ENCODE data around the gene MSN.

Gene MSN

GRCh38 chrX:65674204-65674893 is 6.9 kb downstream of the MSN start:
- no peak for DNase-seq

GRCh38 chrX:65677954-65678469 is 10.6 kb downstream of the MSN start:
- DNase-seq, result no peak

- no peak for DNase-seq
Observed at GRCh38 chrX:65679071-65679540, 11.7 kb downstream of the MSN start.

- no peak for DNase-seq
Observed at GRCh38 chrX:65681810-65682209, 14.4 kb downstream of the MSN start.

GRCh38 chrX:65685112-65685511 is 17.7 kb downstream of the MSN start:
- no peak for DNase-seq

- DNase-seq, result no peak
Observed at GRCh38 chrX:65686236-65686635, 18.8 kb downstream of the MSN start.

GRCh38 chrX:65687367-65687766 is 19.9 kb downstream of the MSN start:
- no peak for DNase-seq

- no peak for DNase-seq
Observed at GRCh38 chrX:65688403-65688871, 21.0 kb downstream of the MSN start.

- DNase-seq, result no peak
Observed at GRCh38 chrX:65689377-65689776, 21.9 kb downstream of the MSN start.

GRCh38 chrX:65690057-65690855 is 22.8 kb downstream of the MSN start:
- no peak for DNase-seq

GRCh38 chrX:65695849-65696449 is 28.5 kb downstream of the MSN start:
- DNase-seq, result no peak

GRCh38 chrX:65696613-65697012 is 29.2 kb downstream of the MSN start:
- no peak for DNase-seq

- DNase-seq, result no peak
Observed at GRCh38 chrX:65697211-65697641, 29.8 kb downstream of the MSN start.

GRCh38 chrX:65697915-65698796 is 30.7 kb downstream of the MSN start:
- DNase-seq, result peak; percentile 66 to 72

GRCh38 chrX:65702956-65703355 is 35.5 kb downstream of the MSN start:
- DNase-seq, result no peak

- no peak for DNase-seq
Observed at GRCh38 chrX:65705439-65705838, 38.0 kb downstream of the MSN start.

- peak; percentile 41 to 55 for DNase-seq
Observed at GRCh38 chrX:65706041-65706828, 38.8 kb downstream of the MSN start.

GRCh38 chrX:65707151-65707550 is 39.7 kb downstream of the MSN start:
- no peak for DNase-seq

GRCh38 chrX:65712005-65712806 is 44.8 kb downstream of the MSN start:
- no peak for DNase-seq

- DNase-seq, result no peak
Observed at GRCh38 chrX:65718538-65718937, 51.1 kb downstream of the MSN start.
